Neural cell (in vitro differentiated cells): Measurements from ENCODE around the gene MAPKAPK5. TPM values are rescaled to one million over a fixed set of nuclear protein-coding genes. Genes with fewer than 3 reads are reported as not detected.

Experiments
- H2AFZ ChIP-seq: fragments of 200-600, 300-800 bp; sonication (generic), shearing (Covaris generic); 2 replicates; pipeline ENCODE4 v1.6.0; 2014; ENCODE audit warnings: low read depth, mild to moderate bottlenecking, antibody characterized with exemption, low read length, moderate library complexity
- H3F3A ChIP-seq: fragments of 200-600 bp; shearing (Covaris generic); 2 replicates; pipeline ENCODE4 v1.6.1; 2016; ENCODE audit warnings: mild to moderate bottlenecking, moderate library complexity, mixed read lengths, antibody characterized with exemption, low read length; ENCODE audit not compliant: insufficient read depth, poor library complexity, severe bottlenecking
- H3K27ac ChIP-seq: fragments of 200-600, 300-800 bp; sonication (generic), shearing (Covaris generic); 2 replicates; pipeline ENCODE4 v1.5.1; 2014; ENCODE audit warnings: mild to moderate bottlenecking, low read length, moderate library complexity
- H3K27me3 ChIP-seq: fragments of 300-800, 200-600 bp; sonication (generic), shearing (Covaris generic); 2 replicates; pipeline ENCODE4 v1.6.0; 2014; ENCODE audit warnings: mild to moderate bottlenecking, low read depth, low read length, moderate library complexity; ENCODE audit not compliant: insufficient read depth
- H3K36me3 ChIP-seq: fragments of 300-800, 200-600 bp; sonication (generic), shearing (Covaris generic); 2 replicates; pipeline ENCODE4 v1.5.1; 2014; ENCODE audit warnings: mild to moderate bottlenecking, antibody characterized with exemption, low read length, moderate library complexity; ENCODE audit not compliant: insufficient read depth
- H3K4me2 ChIP-seq: fragments of 300-800, 200-600 bp; sonication (generic), shearing (Covaris generic); 2 replicates; pipeline ENCODE4 v1.6.0; 2014; ENCODE audit warnings: mild to moderate bottlenecking, low read length
- H3K4me3 ChIP-seq: fragments of 300-800, 200-600 bp; sonication (generic), shearing (Covaris generic); 2 replicates; pipeline ENCODE4 v1.5.1; 2014; ENCODE audit warnings: mild to moderate bottlenecking, low read length, moderate library complexity
- H3K79me2 ChIP-seq: fragments of 200-600 bp; shearing (Covaris generic); replicated peaks from 2 replicates; pipeline ENCODE4 v1.6.0; 2014; ENCODE audit warnings: mild to moderate bottlenecking, low read length, moderate library complexity; ENCODE audit not compliant: insufficient read depth
- H3K9ac ChIP-seq: fragments of 300-800, 200-600 bp; sonication (generic), shearing (Covaris generic); 2 replicates; pipeline ENCODE4 v1.6.1; 2016; ENCODE audit warnings: mild to moderate bottlenecking, low read length, mixed read lengths
- H3K9me2 ChIP-seq: fragments of 200-600 bp; shearing (Covaris generic); 2 replicates; pipeline ENCODE4 v1.6.1; 2016; ENCODE audit warnings: mild to moderate bottlenecking, low read length, mixed read lengths; ENCODE audit not compliant: insufficient read depth
- H3K9me3 ChIP-seq: fragments of 200-600, 300-800 bp; sonication (generic), shearing (Covaris generic); 2 replicates; pipeline ENCODE4 v1.6.1; 2016; ENCODE audit warnings: mild to moderate bottlenecking, mixed run types, low read length, moderate library complexity, mixed read lengths
- H4K20me1 ChIP-seq: fragments of 200-600 bp; shearing (Covaris generic); 2 replicates; pipeline ENCODE4 v1.6.1; 2016; ENCODE audit warnings: mild to moderate bottlenecking, mixed run types; ENCODE audit not compliant: insufficient read depth
- CTCF ChIP-seq: fragments of 450-650 bp; IDR thresholded peaks from 2 replicates; pipeline ENCODE4 v1.5.1; 2014; ENCODE audit warnings: antibody characterized with exemption, mild to moderate bottlenecking, moderate library complexity; ENCODE audit not compliant: poor library complexity, severe bottlenecking
- EP300 ChIP-seq: fragments of 450-650 bp; conservative IDR thresholded peaks from 2 replicates; pipeline ENCODE4 v1.6.1; 2014; ENCODE audit warnings: antibody characterized with exemption, mild to moderate bottlenecking, moderate library complexity; ENCODE audit not compliant: poor library complexity, severe bottlenecking
- EZH2 ChIP-seq: fragments of 200-600, 300-800 bp; shearing (Covaris generic), sonication (generic); IDR thresholded peaks from 2 replicates; pipeline ENCODE4 v1.6.1; 2014; ENCODE audit warnings: antibody characterized with exemption, low read length, borderline replicate concordance, mild to moderate bottlenecking; ENCODE audit not compliant: insufficient read depth, poor library complexity, severe bottlenecking
- MXI1 ChIP-seq: fragments of 450-650 bp; conservative IDR thresholded peaks from 2 replicates; pipeline ENCODE4 v1.6.1; 2014; ENCODE audit warnings: antibody characterized with exemption, mild to moderate bottlenecking; ENCODE audit not compliant: poor library complexity, severe bottlenecking
- POLR2AphosphoS5 ChIP-seq: IDR thresholded peaks from 2 replicates; pipeline ENCODE4 v1.6.1; 2012
- RAD21 ChIP-seq: fragments of 450-650 bp; conservative IDR thresholded peaks from 2 replicates; pipeline ENCODE4 v1.6.1; 2014; ENCODE audit warnings: antibody characterized with exemption, mild to moderate bottlenecking, moderate library complexity
- SMC3 ChIP-seq: fragments of 450-650 bp; conservative IDR thresholded peaks from 2 replicates; pipeline ENCODE4 v1.6.1; 2014; ENCODE audit warnings: antibody characterized with exemption, mild to moderate bottlenecking, moderate library complexity; ENCODE audit not compliant: poor library complexity
- TAF1 ChIP-seq: IDR thresholded peaks from 2 replicates; pipeline ENCODE4 v1.6.1; 2012; ENCODE audit warnings: low read depth
- polyA plus RNA-seq: library from polyadenylated mRNA; depleted of rRNA; stranded (reverse); fragments of >200 nt; gene quantifications from 2 replicates; pipeline ENCODE4 v1.2.3, GENCODE V29; 2014
- TF ChIP-seq, protein P1 (sequence below): IDR thresholded peaks from 2 replicates; pipeline ENCODE4 v1.6.1; 2012; ENCODE audit warnings: borderline replicate concordance

MAPKAPK5 gene
- polyA plus RNA-seq, 1 donor from 2014 or later, result 93.7 TPM

GRCh38 chr12:111864913-111865312 is 22.9 kb downstream of the MAPKAPK5 start:
- Histone ChIP-seq H3F3A (no peaks in the 10 kb centered on the region), H2AFZ (no peak overlapping the region), H3K27me3 (peaks cover 7% of the 10 kb centered on the region), H3K36me3 (peaks cover 15% of the 10 kb centered on the region), H3K9me3 (no peaks in the 10 kb centered on the region), H3K9me2 (no peaks in the 10 kb centered on the region), H3K79me2 (no peaks in the 10 kb centered on the region), H4K20me1 (no peaks in the 10 kb centered on the region), H3K4me2 (no peak overlapping the region), H3K4me3 (no peak overlapping the region), H3K9ac (no peak overlapping the region), H3K27ac (no peak overlapping the region)
- TF ChIP-seq, protein P1, sequence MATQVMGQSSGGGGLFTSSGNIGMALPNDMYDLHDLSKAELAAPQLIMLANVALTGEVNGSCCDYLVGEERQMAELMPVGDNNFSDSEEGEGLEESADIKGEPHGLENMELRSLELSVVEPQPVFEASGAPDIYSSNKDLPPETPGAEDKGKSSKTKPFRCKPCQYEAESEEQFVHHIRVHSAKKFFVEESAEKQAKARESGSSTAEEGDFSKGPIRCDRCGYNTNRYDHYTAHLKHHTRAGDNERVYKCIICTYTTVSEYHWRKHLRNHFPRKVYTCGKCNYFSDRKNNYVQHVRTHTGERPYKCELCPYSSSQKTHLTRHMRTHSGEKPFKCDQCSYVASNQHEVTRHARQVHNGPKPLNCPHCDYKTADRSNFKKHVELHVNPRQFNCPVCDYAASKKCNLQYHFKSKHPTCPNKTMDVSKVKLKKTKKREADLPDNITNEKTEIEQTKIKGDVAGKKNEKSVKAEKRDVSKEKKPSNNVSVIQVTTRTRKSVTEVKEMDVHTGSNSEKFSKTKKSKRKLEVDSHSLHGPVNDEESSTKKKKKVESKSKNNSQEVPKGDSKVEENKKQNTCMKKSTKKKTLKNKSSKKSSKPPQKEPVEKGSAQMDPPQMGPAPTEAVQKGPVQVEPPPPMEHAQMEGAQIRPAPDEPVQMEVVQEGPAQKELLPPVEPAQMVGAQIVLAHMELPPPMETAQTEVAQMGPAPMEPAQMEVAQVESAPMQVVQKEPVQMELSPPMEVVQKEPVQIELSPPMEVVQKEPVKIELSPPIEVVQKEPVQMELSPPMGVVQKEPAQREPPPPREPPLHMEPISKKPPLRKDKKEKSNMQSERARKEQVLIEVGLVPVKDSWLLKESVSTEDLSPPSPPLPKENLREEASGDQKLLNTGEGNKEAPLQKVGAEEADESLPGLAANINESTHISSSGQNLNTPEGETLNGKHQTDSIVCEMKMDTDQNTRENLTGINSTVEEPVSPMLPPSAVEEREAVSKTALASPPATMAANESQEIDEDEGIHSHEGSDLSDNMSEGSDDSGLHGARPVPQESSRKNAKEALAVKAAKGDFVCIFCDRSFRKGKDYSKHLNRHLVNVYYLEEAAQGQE, result no peak
- TF ChIP-seq TAF1 (no peak), MXI1 (no peak), SMC3 (no peak), RAD21 (no peak), EZH2 (no peak), POLR2AphosphoS5 (no peak), CTCF (no peak), EP300 (no peak)

DNA sequence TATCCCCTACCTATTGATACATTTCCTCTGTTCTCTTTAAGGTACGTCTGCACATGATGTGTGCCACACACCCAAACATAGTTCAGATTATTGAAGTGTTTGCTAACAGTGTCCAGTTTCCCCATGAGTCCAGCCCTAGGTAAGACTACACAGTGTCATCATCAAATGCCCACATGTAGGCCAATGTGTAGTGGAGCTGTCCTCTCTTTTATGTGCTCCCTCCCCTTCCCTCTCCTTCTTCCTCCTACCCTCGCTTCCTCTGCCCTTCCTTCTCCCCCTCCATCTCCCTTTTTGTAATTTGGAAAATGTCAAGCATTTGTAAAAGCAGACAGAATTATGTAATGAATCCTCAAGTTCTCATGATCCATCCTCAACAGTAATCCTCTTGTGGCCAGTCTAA is 25.5 kb downstream of the MAPKAPK5 start:
- Histone ChIP-seq H3K9me3 (no peaks in the 10 kb centered on the region), H3K4me2 (no peak overlapping the region), H3K4me3 (no peak overlapping the region), H3F3A (no peaks in the 10 kb centered on the region), H3K36me3 (peaks cover 31% of the 10 kb centered on the region), H3K79me2 (no peaks in the 10 kb centered on the region), H2AFZ (no peak overlapping the region), H3K9ac (no peak overlapping the region), H3K27me3 (peaks cover 13% of the 10 kb centered on the region), H4K20me1 (no peaks in the 10 kb centered on the region), H3K27ac (no peak overlapping the region), H3K9me2 (no peaks in the 10 kb centered on the region)
- TF ChIP-seq, protein P1, result no peak
- TF ChIP-seq SMC3, result no peak
- no peak for TF ChIP-seq CTCF
